NCI-H226 (cell line): Measurements from ENCODE around the gene WWOX.

Source experiments
- DNase-seq: peaks from one replicate; pipeline ENCODE4 v3.0.0-alpha.2; 2015

Gene WWOX

DNA sequence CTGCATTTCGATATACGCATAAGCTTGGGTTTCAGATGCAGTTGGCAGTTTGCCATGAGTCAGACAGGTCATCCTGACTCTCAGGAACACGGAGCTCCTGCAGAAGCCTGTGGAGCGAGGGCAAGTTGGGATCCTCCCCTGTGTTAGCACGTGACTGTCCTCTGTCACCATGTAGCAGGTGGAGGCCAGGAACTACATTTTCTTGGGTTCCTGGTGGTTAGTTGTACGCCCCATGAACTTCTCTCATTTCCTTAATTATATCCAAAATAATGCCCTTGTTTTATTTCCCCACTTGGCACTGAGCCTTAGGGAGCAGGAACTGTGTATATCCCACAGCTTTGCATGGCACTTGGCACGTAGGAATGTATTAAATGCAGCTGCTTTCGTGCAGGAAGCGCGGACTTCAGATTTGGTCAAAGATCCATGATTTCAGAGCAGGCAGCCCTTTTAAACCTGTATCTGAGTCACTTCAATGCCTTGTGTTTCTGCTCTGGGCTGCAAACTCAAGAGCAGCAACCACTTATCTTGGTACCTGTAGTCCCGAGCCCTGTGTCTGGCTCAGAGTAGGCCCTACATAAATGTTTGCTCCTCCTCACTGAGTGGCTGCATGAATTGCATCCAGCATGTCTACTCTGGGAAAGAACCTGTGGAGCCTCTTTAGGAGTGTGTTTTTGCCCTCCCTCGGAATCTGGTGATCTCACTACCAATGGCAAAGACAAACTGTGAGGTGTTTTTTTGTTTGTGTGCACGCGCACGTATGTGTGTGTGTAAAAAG lies 1072.7 kb downstream of the WWOX start:
- no peak for DNase-seq

DNA sequence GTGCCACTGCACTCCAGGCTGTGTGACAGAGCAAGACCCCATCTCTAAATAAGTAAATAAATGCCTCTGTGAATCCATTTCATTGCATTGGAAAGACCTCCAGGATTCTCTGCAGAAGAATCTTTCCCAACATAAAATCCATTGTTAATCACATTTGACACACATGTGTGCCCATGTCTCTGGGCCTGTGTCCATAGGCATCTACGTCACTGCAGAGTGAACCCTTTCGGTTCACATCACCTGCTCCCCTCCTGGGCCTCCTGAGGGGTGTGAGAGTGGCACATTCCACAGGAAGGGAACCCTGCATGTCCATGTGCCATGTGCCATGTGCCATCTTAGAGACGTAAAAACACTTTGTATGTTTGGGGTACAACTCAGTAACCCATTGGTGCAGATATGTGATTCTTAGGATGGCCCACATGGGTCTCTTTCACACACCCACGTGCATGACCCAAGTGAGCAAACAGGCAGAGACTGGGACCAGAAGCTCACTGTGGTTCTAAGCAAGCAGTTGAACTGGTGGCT lies 1073.6 kb downstream of the WWOX start:
- DNase-seq, result no peak

DNA sequence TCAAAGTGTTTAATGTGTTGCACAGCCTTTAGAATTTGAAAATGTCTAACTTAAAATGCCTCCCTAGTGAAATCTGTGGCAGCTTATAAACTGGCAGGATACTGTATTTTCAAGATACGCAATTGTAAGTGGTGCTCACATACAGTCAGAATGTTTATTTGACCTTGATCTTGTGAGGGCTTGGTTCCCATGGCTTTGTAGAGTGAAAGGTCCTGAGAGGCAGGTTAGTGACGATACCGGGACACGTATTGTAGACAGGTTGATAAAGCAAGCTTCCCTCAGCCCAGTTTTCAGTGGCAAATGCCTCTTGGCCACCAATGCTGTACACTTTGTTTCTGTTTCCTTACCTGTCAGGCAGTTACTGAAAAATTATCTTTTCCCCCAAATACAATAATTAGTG lies 1074.5 kb downstream of the WWOX start:
- DNase-seq, result no peak

DNA sequence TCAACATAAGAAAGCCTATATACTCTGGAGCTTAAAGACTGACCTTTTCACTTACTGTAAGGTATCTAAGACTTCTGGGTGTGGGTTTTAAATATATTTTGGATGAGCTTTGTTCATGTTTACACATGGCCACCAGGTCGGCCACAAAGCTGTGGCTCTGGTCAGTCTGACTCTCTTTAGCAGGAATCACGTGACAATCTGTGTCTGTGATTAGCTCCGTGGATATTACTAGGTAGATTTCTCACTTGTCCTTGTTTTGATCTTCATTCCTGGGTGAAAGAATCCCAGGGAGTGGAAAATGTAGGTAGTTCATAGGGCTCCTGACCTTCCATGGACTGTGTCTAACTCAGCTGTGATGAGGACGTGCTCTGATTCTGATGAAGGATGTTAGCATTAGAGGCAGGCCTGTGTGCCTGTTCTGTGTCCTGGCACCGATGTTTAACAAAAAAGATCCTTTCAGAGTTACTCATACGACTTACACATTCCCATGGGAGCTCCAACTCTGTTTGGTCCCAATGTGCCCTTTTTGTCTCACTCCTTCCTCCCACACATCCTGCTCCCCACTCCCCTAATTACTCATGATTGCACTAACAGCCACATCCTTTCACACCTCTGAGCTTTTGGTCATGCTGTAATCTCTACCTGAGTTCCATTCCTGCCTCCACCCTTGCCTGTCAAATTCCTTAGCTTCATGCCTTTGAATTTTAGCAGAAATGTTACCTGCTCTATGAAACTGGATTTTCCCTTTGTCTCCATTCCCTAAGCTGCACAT lies 1076.0 kb downstream of the WWOX start:
- peak; percentile 63 for DNase-seq

DNA sequence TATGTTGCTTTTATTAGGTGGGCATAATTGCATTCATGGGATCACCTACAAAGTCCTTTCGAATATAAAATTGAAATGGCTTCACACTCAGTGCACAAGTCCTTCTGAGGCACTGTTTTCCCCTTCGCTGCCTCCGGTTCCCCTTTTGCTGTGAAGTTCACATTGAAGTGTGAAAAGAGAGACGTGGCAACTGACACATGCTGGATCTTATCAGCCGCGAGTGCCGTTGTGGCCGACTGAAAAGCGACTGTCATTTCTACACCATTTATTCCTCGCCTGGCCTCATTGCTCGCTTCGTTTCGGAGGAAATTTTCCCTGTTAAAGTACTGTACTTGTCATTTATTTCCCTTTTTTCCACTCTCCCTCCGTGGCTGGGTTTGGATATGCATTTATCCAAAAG lies 1077.6 kb downstream of the WWOX start:
- no peak for DNase-seq

DNA sequence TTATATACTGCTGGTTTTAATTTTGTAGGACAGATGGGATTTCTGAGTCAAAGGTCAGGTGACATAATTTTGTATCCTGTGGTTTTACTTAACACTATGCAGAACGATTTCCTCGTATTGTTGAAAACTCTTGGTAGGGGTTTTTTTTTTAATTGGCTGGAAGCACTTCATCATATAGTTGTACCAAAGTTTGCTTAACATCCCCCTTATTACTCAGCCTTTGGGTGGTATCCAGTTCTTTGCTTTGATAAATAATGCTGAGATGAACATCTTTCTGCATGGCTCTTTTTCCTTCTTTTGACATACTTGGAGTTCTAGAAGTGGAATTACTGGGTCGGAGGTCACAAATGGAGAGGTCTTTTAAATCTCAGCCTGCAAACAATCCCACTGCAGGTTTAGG lies 1082.0 kb downstream of the WWOX start:
- DNase-seq, result peak; percentile 60

DNA sequence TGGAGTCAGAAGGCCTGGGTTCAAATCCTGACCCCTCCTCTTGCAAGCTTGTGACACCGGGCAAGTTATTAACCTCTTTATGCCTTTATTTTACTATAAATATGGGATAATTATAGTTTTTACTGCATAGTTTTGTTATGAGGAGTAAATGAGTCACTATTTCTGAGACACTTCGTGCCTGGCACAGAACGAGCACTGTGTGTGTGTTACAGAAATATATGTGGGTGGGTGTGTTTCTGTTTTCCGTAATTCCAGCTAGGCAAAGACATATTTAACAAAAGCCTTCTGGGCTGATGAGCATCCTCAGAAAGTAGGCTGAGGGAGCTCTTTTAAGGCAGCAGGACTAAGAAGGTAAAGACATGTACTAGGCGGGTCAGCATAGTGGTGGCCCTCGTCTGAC lies 1083.2 kb downstream of the WWOX start:
- DNase-seq, result peak; percentile 68

DNA sequence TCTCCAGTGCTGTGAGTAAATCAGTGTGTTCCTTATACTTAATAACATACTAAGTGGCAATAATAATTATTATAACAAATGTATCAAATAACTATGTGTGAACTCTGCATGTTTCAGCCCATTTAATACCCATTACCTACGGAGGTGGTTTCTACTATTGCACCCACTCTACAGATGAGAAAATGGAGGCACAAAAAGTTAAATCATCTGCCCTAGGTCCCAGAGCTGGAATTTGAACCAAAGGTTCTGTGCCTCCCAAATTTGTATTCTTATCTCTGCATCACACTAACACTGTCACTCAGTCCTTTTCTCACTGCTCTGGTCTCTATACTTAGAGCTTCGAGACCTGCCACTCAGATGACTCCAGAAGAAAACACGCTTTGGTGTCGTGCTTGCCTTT lies 1084.1 kb downstream of the WWOX start:
- DNase-seq, result no peak

DNA sequence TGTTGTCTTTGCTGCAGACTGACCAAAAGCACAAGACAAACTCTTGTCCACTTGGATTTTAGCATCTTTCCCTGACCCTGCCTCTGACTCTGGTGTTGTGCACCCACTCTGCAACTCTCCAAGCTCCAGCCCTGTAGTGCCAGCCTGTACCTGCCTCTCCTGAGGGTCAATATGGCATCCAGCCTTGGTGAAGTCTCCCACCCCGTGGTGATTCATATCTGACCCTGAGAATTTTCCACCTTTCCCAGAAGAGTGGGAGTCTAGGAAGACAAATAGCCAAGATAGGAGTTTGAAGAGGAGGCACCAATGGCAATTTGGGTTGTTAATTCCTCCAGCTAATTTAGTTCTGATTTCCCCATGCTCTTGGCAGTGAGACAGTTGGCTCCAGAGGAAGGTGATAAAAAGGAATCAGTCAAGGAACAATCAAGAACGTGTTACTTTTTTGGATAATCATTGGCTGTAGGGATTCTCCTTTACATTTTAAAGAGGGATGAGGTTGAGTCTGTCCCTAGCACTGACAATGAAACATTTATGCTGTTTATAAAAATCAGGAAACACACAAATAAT lies 1085.1 kb downstream of the WWOX start:
- DNase-seq, result peak; percentile 90

DNA sequence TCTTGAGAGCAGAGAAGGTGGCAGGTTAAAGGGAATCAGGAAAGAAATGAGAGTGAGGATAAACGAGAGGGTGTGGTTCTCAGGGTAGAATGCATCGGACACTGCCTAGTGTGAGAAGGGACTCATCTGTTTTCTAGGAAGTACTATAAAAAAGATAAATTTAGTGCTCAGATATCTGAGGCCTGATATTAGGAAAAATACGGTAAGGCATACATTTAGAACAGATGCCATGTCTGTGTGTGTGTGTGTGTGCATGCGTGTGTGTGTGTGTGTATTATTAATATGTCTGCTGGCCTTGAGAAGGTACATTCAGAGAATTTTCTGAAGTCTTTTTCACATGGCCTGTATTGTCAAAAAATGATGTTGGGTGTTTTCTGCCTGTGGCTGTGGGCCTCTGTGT lies 1086.3 kb downstream of the WWOX start:
- DNase-seq, result no peak

DNA sequence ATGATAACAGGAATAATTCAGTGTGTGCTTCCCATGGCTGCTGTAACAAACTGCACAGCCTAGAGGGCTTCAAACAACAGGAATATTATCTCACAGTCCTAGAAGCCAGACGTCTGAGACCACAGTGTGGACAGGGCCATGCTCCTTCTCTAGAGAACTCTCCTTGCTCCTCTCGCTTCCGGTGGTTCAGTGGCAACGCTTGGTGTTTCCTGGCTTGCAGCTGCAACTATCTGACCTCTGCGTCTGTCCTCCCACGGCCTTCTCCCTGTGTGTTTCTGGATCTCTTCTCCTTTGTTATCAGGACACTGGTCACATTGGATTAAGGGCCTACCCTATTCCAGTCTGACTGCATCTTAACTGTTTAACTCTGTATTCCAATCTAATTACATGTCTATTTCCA lies 1086.7 kb downstream of the WWOX start:
- DNase-seq, result no peak

DNA sequence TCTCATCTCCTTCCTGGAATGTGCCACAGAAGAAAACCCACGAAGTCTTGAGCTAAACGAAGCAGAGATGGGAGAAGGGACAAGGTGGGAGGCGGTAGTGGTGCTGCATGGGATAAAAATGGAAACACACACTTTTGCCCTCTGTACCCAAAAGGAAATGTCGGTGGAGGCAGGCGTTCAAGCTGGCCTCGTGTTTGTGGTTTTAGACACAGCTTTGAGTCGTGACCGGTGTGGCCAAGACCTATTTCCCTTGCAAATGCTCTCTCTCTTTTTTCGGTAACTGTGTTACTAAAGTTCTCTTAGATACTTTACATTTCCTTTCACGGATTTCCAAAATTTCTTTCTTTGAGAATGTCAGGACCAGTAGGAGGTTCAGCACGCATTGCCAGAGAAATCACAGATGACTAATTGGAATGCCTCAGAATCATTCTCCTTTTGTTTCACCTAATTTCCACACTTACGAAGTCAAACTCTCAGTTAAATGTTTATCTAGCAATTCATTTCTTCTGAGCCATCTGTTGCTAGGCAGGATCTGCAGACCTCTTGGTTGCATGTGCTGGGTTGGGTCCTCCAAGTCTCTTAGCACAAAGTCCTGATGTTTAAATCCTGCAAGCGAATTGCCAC lies 1088.8 kb downstream of the WWOX start:
- DNase-seq, result no peak

DNA sequence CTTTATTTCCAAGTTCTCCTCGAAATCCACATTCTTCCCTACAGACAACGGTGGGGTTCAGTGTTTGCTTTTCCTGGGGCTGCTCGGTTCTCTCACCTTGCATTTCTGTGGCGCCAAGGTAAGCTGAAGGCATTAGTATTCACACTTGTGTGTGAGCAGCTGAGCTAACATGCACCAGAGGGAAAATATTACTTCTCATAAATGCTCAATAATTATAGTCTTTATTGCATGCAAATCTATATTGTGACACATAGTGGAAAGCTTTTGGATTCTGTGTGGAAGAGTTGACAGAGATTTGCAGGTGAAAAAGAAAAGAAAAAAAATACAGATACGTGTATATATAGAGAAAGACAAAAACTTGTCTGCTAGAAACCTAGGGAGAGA lies 1089.3 kb downstream of the WWOX start:
- no peak for DNase-seq

DNA sequence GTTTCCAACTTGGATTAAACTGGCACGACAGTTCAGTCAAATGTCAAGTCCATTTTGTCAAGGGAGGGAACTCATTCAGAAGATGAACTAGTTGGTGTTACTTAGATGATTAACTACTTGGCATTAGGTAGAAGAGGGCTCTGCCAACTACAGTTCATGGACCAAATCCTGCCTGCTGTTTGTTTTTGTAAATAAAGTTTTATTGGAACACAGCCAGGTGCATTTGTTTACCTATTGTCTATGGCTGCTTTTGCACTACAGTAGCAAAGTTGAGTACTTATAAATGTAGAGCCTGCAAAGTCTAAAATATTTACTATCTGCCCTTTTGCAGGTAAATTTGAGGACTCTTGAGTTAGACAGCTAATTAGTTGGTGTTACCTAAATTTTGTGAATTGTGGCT lies 1091.1 kb downstream of the WWOX start:
- DNase-seq, result no peak

DNA sequence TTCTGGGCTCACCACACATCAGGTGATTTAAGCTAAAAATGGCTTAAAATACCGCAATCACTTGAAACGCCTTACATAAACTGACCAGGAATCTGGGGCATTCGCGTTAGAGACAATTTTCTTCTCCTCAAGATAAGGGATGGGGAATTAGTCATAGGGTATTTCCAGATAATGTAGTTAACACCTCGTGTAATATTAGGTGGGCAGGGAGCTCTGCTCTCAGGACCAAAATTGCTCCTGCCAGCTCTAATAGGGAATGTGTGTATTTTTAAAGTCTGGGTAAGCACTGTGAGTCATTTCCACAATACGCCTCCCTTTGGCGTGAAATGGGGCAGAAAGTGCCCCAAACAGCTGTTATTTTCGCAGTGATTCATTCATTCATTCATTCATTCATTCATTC lies 1092.5 kb downstream of the WWOX start:
- DNase-seq, result peak; percentile 97

DNA sequence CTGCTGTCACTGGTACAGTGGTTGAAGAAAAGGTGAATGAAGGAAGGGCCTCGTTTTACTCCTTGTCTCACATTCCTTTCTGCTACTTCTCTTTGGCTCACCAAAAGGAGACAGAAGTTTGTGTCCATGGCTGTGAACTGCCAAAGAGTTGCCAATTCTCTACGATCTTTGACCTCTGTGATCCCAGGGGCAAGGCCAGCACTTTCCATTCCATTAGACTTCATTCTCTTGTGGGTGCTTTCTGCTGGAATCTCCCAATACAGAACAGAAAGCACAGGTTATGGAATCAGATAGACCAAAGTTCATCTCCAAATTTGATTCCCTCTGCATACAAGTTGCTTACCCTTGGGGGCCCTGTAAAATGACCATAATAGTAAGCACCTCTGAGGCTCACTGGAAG lies 1093.5 kb downstream of the WWOX start:
- no peak for DNase-seq

DNA sequence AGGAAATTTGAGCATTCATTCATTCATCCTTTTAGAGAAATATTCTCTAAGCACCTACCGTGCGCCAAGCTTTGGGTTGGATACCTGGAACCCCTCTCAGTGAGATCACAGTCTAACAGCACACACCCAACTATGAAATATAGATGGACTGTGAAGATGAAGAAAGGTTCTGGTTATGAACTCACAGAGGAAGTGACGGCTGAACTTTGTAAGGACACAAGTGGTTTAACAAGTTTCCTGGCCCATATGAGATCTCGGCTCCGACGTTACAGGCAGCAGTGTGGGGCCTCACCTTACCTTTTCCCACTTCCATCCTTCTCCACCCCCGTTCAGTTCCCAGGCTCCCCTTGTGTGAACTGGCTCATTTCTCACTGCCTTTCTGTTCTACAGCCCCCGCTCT lies 1094.8 kb downstream of the WWOX start:
- DNase-seq, result no peak

DNA sequence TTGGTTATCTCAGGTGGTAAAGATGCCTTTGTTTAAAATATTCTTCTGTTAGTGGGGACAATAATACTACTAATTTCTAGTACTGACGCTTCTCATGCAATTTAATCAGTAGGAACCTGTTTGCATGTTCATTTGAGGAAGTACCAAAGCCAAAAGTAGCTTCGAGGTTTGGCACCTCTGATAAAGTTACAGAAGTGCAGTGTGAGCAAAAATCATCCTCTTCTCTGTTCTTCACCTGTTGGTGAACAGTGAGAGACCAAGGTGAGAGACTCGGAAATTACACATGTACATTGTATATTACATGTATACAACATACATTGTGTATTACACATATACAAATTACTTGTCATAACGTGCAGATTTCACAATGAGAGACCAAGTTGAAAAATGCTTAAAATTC lies 1096.5 kb downstream of the WWOX start:
- DNase-seq, result no peak

DNA sequence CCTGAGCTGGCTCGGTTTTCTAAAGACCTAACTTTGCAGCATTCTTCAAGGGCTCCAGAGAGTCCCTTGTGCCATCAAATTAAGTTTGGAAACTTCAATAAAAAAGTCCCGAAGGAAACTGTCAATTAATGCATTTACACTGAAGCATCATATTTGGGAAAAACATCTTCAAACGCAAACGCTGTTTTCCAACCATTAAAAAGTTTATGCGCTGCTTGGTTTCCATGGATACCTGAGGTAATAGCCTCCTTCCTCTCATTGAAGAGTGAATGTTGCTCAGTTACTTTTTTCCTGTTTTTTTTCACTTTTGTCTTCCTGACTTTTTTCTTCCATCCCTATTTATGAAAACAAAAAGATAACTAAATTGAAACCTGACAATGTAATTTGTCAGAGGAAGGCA lies 1102.0 kb downstream of the WWOX start:
- no peak for DNase-seq

DNA sequence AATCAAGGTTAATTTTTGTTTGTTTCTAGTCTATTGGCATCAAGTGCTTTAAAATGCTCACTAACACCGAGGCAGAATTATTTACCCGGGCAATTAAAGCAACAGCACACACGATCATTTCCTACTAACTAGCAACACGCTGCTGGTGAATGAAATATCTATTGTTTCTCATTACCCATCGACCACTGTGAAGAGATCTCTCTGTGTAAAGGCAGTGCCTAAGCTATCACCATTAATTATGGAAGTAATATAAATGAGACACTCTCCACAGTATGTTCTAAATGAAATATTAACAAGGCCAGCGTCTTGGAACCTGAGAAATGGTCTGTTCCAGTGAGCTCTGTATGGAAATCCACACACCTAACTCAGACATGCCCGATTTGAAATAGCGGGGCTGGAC lies 1103.5 kb downstream of the WWOX start:
- no peak for DNase-seq

DNA sequence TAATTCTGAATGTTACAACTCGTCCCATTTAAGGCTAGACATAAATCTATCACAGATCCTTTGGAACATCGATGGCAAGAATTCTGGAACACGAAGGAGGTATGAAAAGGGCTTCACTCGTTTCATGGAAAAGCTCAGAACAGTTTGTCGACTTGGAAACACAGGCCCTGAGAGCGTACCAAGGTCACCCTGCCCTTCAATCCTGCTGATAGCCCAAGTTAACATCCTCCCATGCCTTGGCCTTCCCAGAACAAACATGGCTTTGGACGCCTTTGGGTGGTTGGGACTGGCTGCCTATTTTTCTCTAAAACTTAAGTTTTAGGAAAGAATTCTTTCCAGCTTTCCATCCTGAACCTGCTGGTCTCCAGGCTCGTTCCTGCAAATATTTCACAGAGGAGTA lies 1105.0 kb downstream of the WWOX start:
- DNase-seq, result no peak

DNA sequence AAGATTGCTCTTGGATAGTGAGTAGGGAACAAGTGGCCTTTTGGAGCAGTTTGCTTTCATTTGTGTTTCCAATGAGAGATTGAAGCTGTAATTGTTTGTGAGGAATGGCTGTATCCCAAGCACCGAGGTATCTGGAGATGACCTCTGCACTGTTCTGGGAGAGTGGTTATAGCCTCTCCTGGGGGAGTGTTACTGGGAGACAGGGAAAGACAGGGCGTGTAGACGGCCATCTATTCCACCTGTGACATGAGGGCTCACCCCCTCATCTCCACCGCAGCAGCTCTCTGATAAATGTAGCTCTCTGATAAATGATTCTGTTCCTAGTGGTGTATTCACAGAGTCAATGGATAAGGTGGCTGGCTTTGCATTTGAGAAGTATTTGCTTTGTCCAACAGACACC lies 1107.4 kb downstream of the WWOX start:
- no peak for DNase-seq

DNA sequence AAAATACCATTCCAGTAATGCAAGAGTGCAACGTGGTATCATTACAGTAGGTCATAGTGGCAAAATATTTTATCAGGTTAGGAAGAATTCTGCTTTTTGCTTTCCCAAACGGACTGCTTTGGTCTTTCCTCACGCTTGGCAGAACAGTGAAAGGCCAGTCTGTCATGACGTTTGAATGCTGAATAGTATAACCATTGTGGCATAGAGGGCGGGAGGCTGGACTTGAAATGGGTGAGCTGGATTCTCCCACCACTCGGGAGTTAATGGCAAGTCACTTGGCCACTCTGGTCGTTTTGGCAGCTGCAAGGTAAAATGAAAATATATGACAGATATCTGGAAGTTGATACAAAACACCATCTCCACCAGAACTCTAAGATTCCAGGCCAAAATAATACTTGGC lies 1109.9 kb downstream of the WWOX start:
- no peak for DNase-seq

DNA sequence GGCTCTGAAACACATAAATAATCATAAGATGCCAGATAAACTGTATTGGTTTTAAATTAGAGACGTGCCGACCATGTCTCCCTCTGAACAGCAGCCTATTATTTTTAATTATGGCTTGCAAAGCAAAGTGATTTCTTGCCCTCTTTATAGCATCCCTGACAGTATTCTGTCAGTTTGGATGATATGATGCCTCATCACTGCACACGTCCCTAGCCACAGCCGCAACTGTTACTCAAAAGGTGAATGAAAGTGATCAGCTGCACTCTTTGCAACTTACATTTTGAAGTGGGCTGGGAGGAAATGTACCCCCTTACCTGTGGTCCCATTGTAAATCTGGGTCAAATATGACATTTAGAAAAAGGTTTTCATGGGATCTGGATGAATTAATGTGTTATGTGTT lies 1111.2 kb downstream of the WWOX start:
- DNase-seq, result no peak
